Activated naive CD8-positive, alpha-beta T cell treated with anti-CD3 and anti-CD28 coated beads for 36 hours (primary cell): ENCODE data around the gene PCDHB1. TPM values are rescaled to one million over a fixed set of nuclear protein-coding genes. Genes with fewer than 3 reads are reported as not detected.
"Not testable (repeated sequence)": the region's sequence is repeated elsewhere in the genome, so short reads cannot be mapped to it uniquely, and the experiment has no call there.

ENCODE experiments used
- DNase-seq: peaks from one replicate; pipeline ENCODE4 v3.0.0; 2021
- H3K27ac Mint-ChIP-seq: one replicate; pipeline ENCODE4 v1.8.0; 2022; ENCODE audit warnings: mild to moderate bottlenecking, moderate library complexity, mixed read lengths
- H3K27me3 Mint-ChIP-seq: one replicate; pipeline ENCODE4 v1.8.0; 2022; ENCODE audit warnings: mild to moderate bottlenecking, mixed read lengths
- H3K36me3 Mint-ChIP-seq: one replicate; pipeline ENCODE4 v1.8.0; 2021; ENCODE audit warnings: mild to moderate bottlenecking, mixed read lengths
- H3K4me1 Mint-ChIP-seq: one replicate; pipeline ENCODE4 v1.8.0; 2021; ENCODE audit warnings: mixed read lengths
- H3K4me3 Mint-ChIP-seq: one replicate; pipeline ENCODE4 v1.8.0; 2022; ENCODE audit warnings: mild to moderate bottlenecking, moderate library complexity, mixed read lengths
- H3K9me3 Mint-ChIP-seq: one replicate; pipeline ENCODE4 v1.8.0; 2022; ENCODE audit warnings: mixed read lengths
- total RNA-seq, 2 experiments: library from RNA; stranded (reverse); gene quantifications; one replicate each; pipeline ENCODE4 v1.2.3, GENCODE V29; 2021

PCDHB1 gene
- total RNA-seq, 2 experiments from 2014 or later, result not detected

DNA sequence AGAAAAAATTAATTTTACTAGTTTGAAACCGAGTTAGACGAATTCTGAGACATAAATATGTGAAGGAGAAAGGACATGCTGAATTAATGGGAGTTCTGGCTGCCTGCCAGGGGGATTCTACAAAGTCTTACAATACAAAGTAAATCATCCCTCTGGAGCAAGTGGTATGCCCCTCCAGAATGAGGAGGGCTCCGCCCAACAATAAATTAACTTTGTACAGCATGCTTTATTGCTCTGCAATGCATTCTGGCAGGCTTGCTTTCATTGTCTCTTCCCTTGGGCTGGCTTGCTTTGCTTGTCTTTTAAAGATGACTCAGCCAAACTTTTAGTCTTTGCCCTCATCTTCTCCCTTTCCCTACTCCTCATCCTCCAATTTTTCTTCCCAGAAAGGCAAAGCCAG, 11.7 kb upstream of the PCDHB1 start:
- Mint-ChIP-seq H3K36me3 (no peaks in the 10 kb centered on the region), H3K9me3 (peaks cover 1% of the 10 kb centered on the region), H3K4me1 (no peaks in the 10 kb centered on the region), H3K27ac (no peak overlapping the region), H3K4me3 (no peak overlapping the region), H3K27me3 (peaks cover 19% of the 10 kb centered on the region)
- DNase-seq, result no peak

DNA sequence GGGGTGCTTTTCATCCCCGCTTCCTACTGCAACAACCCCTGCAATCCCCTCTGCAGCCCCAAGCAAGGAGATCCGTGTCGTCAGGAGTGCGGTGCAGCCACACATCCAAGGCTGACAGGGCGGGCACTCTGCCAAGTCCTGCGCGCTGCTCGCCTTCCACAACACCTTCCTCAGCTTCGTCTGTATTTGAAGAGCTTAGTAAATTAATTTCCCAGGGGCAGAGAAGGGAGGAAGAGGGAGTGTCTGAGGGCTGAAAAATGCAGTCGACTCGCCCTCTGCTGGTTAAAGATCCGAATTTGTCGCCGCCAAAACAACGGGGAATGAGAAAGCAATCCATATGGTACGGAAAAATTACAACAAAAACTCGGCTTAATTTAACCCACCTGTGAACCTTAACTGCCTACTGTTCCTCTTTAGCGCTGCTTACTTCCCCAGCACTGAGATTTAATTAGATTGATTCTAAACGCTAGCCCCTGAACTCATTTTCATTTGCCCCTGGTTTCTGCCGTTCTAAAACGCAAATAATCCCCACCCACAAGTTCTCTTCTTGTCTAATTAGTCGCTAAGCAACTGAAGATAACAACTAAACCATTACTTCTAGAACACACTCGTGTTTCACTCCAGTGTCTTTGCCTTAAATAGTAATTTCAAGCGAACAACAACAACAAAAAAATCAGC, 10.9 kb upstream of the PCDHB1 start:
- peaks cover 21% of the 10 kb centered on the region for H3K27me3 Mint-ChIP-seq

DNA sequence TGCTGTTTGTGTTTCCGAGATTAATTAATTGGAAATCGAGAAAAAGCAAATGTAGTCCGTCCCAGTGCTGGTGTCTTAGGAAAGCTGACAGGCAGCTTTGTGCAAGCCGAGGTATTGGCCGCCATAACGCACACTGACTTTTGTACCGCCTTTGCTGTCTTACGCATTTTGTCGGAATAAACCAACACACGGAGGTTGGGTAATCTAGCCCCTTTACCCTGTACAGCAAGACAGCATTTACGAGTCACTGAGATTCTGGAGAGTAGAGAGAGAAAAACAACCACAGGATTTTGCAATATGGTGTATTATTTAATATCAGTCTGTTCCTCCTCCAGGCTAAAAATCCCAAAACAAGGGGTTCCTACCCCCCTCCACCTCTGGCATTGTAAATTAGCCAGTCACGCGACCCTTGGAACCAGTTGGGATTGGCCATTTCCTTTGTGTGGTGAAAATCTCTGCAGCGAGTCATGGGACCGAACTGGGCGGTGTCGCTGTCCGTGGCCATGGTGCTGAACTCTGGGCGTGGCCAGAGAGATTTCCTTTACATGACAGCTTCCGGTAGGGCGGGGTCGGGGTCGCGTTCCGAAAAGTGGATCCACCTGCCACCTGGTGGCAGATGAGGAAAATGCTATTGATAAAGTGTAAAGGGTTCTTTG, 10.3 kb upstream of the PCDHB1 start:
- H3K4me3 Mint-ChIP-seq, result no peak overlapping the region
- no peak overlapping the region for H3K27ac Mint-ChIP-seq
- H3K36me3 Mint-ChIP-seq, result no peaks in the 10 kb centered on the region
- DNase-seq, result peak; percentile 73
- H3K27me3 Mint-ChIP-seq, result peaks cover 24% of the 10 kb centered on the region
- peaks cover 1% of the 10 kb centered on the region for H3K9me3 Mint-ChIP-seq
- no peaks in the 10 kb centered on the region for H3K4me1 Mint-ChIP-seq

More for the DNA sequence above, 10.9 kb upstream of the PCDHB1 start:
- Mint-ChIP-seq H3K9me3 (peaks cover 1% of the 10 kb centered on the region), H3K36me3 (no peaks in the 10 kb centered on the region), H3K4me1 (no peaks in the 10 kb centered on the region), H3K27ac (no peak overlapping the region), H3K4me3 (no peak overlapping the region)
- no peak for DNase-seq

DNA sequence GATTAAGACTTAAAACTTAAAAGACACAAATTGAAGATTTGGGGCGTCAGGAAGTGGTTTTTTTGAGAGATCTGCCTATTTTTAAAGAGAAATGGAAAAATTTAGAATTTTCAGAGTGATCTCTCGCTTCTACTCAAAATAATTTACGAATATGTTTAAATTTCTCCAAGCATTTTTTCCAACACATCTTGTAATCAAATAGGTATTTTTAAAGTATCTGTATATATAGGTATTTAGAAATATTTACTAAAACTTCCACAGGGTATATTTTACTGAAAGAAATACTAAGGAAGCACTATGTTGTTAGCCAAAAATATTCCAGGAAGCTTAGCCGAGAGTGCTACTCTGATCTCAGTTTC, 9.8 kb upstream of the PCDHB1 start:
- Mint-ChIP-seq H3K27me3 (peaks cover 24% of the 10 kb centered on the region), H3K27ac (no peak overlapping the region), H3K4me1 (no peaks in the 10 kb centered on the region), H3K36me3 (no peaks in the 10 kb centered on the region), H3K4me3 (no peak overlapping the region), H3K9me3 (peaks cover 1% of the 10 kb centered on the region)
- DNase-seq, result no peak

DNA sequence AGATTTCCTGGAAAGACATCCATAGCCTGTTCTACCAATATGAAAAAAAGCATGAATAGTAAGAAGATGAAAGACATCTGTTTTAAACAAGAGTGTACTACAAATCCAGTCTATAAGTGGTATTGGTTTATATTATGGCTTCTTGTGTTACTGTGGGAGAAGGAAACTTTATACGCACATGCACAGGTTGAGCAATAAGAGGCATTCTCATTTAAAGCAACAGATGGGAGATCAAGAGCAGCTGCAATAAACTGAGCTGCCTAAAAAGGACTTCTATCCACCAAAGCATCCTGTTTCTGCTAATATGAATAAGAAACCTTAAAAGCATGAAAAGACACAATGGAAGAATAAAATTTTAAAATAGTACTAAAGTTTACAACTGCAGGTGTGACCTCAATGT, 8.6 kb upstream of the PCDHB1 start:
- Mint-ChIP-seq H3K9me3 (peaks cover 1% of the 10 kb centered on the region), H3K27ac (no peak overlapping the region), H3K36me3 (no peaks in the 10 kb centered on the region), H3K4me3 (no peak overlapping the region), H3K27me3 (peaks cover 28% of the 10 kb centered on the region), H3K4me1 (no peaks in the 10 kb centered on the region)
- no peak for DNase-seq

DNA sequence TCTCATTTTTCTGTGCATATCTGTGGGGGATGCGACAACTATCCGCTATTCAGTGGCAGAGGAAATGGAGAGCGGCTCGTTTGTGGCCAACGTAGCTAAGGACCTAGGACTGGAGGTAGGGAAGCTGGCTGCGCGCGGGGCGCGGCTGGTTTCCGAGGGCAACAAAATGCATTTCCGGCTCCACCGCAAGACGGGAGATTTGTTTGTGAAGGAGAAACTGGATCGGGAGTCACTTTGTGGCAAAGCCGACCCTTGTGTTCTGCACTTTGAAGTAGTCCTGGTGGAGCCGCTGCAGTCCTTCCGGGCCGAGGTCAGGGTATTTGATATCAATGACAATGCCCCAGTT, 320 bp downstream of the PCDHB1 start:
- no peak for DNase-seq
- Mint-ChIP-seq H3K4me1 (peaks cover 4% of the 10 kb centered on the region), H3K4me3 (peak overlapping the region; percentile 56), H3K27me3 (peaks cover 55% of the 10 kb centered on the region), H3K9me3 (peaks cover 9% of the 10 kb centered on the region), H3K27ac (no peak overlapping the region), H3K36me3 (no peaks in the 10 kb centered on the region)

DNA sequence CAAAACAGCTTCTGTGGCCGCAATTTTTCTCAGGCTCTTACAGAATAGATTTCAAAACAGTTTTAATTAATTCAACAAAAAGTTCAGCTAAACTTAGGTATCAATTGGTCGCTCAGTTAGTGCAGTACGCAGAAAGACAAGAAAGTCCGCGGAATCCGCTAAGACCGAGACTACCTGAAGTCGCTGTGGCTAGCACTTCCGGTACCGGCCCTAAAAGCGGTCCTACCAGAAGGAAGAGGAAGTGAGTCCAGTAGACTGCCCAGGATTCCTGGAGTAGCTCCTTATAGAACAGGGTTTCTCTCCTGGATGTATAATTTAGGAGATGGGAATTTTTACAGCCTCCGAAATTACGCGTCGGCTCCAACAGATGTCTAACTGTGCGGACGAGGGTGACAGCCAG, 26.7 kb downstream of the PCDHB1 start:
- H3K4me3 Mint-ChIP-seq, result no peak overlapping the region
- H3K27me3 Mint-ChIP-seq, result peaks cover 49% of the 10 kb centered on the region
- no peak for DNase-seq
- H3K9me3 Mint-ChIP-seq, result peaks cover 7% of the 10 kb centered on the region
- H3K4me1 Mint-ChIP-seq, result no peaks in the 10 kb centered on the region
- H3K36me3 Mint-ChIP-seq, result no peaks in the 10 kb centered on the region
- H3K27ac Mint-ChIP-seq, result no peak overlapping the region

DNA sequence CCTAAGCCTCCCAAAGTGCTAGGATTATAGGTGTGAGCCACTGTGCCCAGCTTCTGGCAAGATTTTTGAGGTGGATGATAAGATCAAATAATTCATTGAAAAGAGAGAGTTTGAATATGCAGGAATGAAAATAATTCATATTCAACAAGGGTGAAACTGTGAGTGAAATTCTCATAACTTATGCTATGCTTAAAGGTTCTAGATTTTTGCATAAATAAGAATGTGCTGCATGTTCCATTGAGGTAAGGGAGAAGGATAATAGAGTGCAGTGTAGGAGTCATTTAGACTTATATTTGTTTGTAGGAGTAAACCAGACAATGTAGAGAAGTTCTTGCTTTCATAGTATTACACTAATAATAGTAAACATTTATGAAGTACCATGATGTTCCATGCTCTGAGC, 31.1 kb downstream of the PCDHB1 start:
- Mint-ChIP-seq H3K36me3 (peaks cover 2% of the 10 kb centered on the region), H3K9me3 (peaks cover 7% of the 10 kb centered on the region), H3K4me1 (no peaks in the 10 kb centered on the region), H3K27me3 (peaks cover 51% of the 10 kb centered on the region), H3K27ac (no peak overlapping the region), H3K4me3 (no peak overlapping the region)
- DNase-seq, result no peak

DNA sequence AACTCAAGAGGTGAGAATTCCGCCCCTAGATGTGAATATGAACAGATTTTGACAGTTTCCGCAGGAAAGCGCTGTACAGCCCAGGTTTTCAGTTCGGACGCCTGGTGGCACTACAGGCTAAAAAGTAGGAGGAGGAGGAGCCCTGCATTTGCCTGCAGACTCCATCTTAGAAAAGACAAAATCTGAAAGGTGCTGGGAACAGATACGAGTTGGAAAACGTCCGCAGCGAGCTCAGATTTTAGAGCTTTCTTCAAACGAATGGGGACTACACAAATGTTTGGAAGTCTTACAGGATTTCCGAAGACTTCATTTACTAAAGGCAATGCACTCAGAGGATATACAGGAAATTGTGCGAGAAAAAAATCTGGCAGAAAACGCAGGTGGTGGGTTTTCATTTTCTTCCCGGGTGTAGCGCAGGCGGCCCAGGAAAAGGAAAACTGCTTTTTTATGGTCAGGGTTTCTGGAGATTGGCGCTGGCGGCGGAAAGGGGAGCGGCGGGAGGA, 33.4 kb downstream of the PCDHB1 start:
- peaks cover 41% of the 10 kb centered on the region for H3K27me3 Mint-ChIP-seq
- peaks cover 8% of the 10 kb centered on the region for H3K9me3 Mint-ChIP-seq
- H3K27ac Mint-ChIP-seq, result no peak overlapping the region
- peak; percentile 36 for DNase-seq
- H3K4me3 Mint-ChIP-seq, result peak overlapping the region; percentile 84
- H3K36me3 Mint-ChIP-seq, result peaks cover 2% of the 10 kb centered on the region
- H3K4me1 Mint-ChIP-seq, result no peaks in the 10 kb centered on the region

DNA sequence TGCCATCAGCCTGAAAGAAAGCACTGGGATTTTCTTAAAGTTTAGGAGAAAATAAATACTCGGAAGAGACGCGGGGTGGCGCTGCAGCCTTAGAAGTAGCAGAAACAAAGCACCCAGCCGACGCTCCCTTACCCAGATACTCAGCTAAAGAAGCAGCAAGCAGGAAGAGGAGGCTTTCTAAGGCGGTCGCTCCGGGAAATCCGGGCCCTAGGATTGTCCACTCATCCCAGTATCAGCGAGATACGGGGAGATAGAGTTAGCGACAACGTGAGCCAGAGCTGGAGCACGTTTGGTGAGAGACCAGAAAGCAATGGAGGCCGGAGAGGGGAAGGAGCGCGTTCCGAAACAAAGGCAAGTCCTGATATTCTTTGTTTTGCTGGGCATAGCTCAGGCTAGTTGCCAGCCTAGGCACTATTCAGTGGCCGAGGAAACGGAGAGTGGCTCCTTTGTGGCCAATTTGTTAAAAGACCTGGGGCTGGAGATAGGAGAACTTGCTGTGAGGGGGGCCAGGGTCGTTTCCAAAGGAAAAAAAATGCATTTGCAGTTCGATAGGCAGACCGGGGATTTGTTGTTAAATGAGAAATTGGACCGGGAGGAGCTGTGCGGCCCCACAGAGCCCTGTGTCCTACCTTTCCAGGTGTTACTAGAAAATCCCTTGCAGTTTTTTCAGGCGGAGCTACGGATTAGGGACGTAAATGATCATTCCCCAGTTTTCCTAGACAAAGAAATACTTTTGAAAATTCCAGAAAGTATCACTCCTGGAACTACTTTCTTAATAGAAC, 43.5 kb downstream of the PCDHB1 start, which contains the start of gene PCDHB2:
TSS of gene PCDHB2 (plus strand) at position 135 of the 782 bp plus-strand sequence. CDS start at position 311, 176 bp downstream.
- H3K27me3 Mint-ChIP-seq, result peaks cover 54% of the 10 kb centered on the region
- H3K36me3 Mint-ChIP-seq, result peaks cover 7% of the 10 kb centered on the region
- no peaks in the 10 kb centered on the region for H3K4me1 Mint-ChIP-seq
- H3K27ac Mint-ChIP-seq, result no peak within 1 kb of the TSS
- DNase-seq, result no peak
- no peak within 1 kb of the TSS for H3K4me3 Mint-ChIP-seq
- peaks cover 29% of the 10 kb centered on the region for H3K9me3 Mint-ChIP-seq

DNA sequence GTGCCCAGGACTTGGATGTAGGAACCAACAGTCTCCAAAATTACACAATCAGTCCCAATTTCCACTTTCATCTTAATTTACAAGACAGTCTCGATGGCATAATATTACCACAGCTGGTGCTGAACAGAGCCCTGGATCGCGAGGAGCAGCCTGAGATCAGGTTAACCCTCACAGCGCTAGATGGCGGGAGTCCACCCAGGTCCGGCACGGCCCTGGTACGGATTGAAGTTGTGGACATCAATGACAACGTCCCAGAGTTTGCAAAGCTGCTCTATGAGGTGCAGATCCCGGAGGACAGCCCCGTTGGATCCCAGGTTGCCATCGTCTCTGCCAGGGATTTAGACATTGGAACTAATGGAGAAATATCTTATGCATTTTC, 44.1 kb downstream of the PCDHB1 start:
- H3K4me1 Mint-ChIP-seq, result no peaks in the 10 kb centered on the region
- no peak for DNase-seq
- no peak overlapping the region for H3K4me3 Mint-ChIP-seq
- peaks cover 33% of the 10 kb centered on the region for H3K9me3 Mint-ChIP-seq
- H3K27me3 Mint-ChIP-seq, result peaks cover 60% of the 10 kb centered on the region
- no peak overlapping the region for H3K27ac Mint-ChIP-seq
- peaks cover 10% of the 10 kb centered on the region for H3K36me3 Mint-ChIP-seq

DNA sequence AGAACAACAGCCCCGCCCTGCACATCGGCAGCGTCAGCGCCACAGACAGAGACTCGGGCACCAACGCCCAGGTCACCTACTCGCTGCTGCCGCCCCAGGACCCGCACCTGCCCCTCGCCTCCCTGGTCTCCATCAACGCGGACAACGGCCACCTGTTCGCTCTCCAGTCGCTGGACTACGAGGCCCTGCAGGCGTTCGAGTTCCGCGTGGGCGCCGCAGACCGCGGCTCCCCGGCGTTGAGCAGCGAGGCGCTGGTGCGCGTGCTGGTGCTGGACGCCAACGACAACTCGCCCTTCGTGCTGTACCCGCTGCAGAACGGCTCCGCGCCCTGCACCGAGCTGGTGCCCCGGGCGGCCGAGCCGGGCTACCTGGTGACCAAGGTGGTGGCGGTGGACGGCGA, 45.0 kb downstream of the PCDHB1 start:
- peaks cover 69% of the 10 kb centered on the region for H3K27me3 Mint-ChIP-seq
- H3K4me3 Mint-ChIP-seq, DNase-seq, H3K4me1 Mint-ChIP-seq, H3K27ac Mint-ChIP-seq: not testable (repeated sequence)
- peaks cover 17% of the 10 kb centered on the region for H3K36me3 Mint-ChIP-seq
- peaks cover 41% of the 10 kb centered on the region for H3K9me3 Mint-ChIP-seq

DNA sequence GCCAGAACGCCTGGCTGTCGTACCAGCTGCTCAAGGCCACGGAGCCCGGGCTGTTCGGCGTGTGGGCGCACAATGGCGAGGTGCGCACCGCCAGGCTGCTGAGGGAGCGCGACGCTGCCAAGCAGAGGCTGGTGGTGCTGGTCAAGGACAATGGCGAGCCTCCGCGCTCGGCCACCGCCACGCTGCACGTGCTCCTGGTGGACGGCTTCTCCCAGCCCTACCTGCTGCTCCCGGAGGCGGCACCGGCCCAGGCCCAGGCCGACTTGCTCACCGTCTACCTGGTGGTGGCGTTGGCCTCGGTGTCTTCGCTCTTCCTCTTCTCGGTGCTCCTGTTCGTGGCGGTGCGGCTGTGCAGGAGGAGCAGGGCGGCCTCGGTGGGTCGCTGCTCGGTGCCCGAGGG, 45.4 kb downstream of the PCDHB1 start:
- H3K27me3 Mint-ChIP-seq, result peaks cover 73% of the 10 kb centered on the region
- H3K27ac Mint-ChIP-seq, DNase-seq, H3K4me3 Mint-ChIP-seq, H3K4me1 Mint-ChIP-seq: not testable (repeated sequence)
- peaks cover 45% of the 10 kb centered on the region for H3K9me3 Mint-ChIP-seq
- H3K36me3 Mint-ChIP-seq, result peaks cover 17% of the 10 kb centered on the region

DNA sequence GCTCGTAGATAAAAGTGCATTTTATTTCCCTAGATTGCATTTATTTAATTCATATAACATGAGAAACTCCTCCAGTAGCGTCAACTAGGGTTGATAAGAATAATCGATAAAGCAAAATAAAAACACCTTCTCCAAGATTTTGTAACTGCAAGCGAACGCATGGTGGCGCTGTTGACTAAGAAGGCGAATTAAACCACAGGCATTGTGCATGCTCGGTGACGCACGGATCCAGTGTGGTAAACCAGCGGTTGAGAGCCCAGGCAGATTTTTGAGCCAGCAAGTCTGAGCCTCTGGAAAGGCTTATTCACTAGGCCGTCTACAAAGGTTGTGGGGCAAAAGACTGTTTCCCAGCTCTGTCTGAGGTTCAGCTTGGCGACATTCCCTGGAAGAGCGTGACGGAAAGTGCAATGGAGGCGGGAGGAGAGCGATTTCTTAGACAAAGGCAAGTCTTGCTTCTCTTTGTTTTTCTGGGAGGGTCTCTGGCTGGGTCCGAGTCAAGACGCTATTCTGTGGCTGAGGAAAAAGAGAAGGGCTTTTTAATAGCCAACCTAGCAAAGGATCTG, 49.1 kb downstream of the PCDHB1 start, which contains the start of gene PCDHB3:
TSS of gene PCDHB3 (plus strand) at position 231 of the 563 bp plus-strand sequence. CDS start at position 408, 177 bp downstream.
- H3K27ac Mint-ChIP-seq, result no peak within 1 kb of the TSS
- peaks cover 63% of the 10 kb centered on the region for H3K27me3 Mint-ChIP-seq
- no peaks in the 10 kb centered on the region for H3K4me1 Mint-ChIP-seq
- peak; percentile 28 for DNase-seq
- no peak within 1 kb of the TSS for H3K4me3 Mint-ChIP-seq
- peaks cover 31% of the 10 kb centered on the region for H3K9me3 Mint-ChIP-seq
- H3K36me3 Mint-ChIP-seq, result peaks cover 13% of the 10 kb centered on the region

DNA sequence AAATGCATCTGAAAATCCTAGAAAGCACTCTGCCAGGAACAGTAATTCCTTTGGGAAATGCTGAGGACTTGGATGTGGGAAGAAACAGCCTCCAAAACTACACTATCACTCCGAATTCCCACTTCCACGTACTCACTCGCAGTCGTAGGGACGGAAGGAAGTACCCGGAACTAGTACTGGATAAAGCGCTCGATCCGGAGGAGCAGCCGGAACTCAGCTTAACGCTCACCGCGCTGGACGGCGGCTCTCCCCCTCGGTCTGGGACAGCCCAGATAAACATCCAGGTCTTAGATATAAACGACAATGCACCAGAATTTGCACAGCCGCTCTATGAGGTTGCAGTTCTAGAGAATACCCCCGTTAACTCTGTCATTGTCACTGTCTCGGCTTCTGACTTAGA, 49.9 kb downstream of the PCDHB1 start:
- Mint-ChIP-seq H3K36me3 (peaks cover 11% of the 10 kb centered on the region), H3K9me3 (peaks cover 24% of the 10 kb centered on the region), H3K4me1 (no peaks in the 10 kb centered on the region), H3K27me3 (peaks cover 57% of the 10 kb centered on the region), H3K4me3 (no peak overlapping the region), H3K27ac (no peak overlapping the region)
- DNase-seq, result no peak
